ENCODE results near the gene HDGF. TPM values are rescaled to one million over a fixed set of nuclear protein-coding genes. Genes with fewer than 3 reads are reported as not detected.

Gene HDGF
- 323 TPM for polyA plus RNA-seq (2013, experiment 1 of 2; ENCODE audit: insufficient read length)
- polyA plus RNA-seq (2013, experiment 2 of 2; ENCODE audit: insufficient read length): 236 TPM

- no peak for DNase-seq
Measured at GRCh38 chr1:156751451-156751756, at the start of gene HDGF. TSS of gene HDGF (minus strand) at chr1:156751675. CDS start at chr1:156751429, 246 bp downstream.

GRCh38 chr1:156797212-156797871 lies 45.9 kb upstream of the HDGF start:
- DNase-seq: peak; percentile 51

GRCh38 chr1:156796340-156797097 lies 45.0 kb upstream of the HDGF start:
- no peak for DNase-seq

- no peak for DNase-seq
Measured at GRCh38 chr1:156795787-156796186, 44.3 kb upstream of the HDGF start.

- no peak for DNase-seq
Measured at GRCh38 chr1:156795374-156795733, 43.9 kb upstream of the HDGF start.

- no peak for DNase-seq
Measured at GRCh38 chr1:156794506-156795373, 43.3 kb upstream of the HDGF start.

GRCh38 chr1:156789621-156790318 lies 38.3 kb upstream of the HDGF start:
- DNase-seq: no peak

GRCh38 chr1:156788136-156788535 lies 36.7 kb upstream of the HDGF start:
- no peak for DNase-seq

GRCh38 chr1:156786640-156787039 lies 35.2 kb upstream of the HDGF start:
- no peak for DNase-seq

GRCh38 chr1:156785458-156785857 lies 34.0 kb upstream of the HDGF start:
- DNase-seq: no peak

GRCh38 chr1:156781585-156782186 lies 30.2 kb upstream of the HDGF start:
- DNase-seq: peak; percentile 36

GRCh38 chr1:156777573-156777972 lies 26.1 kb upstream of the HDGF start:
- DNase-seq: no peak

GRCh38 chr1:156776942-156777341 lies 25.5 kb upstream of the HDGF start:
- DNase-seq: no peak

- no peak for DNase-seq
Measured at GRCh38 chr1:156775799-156776198, 24.3 kb upstream of the HDGF start.

GRCh38 chr1:156773607-156774006 lies 22.1 kb upstream of the HDGF start:
- DNase-seq: no peak

- DNase-seq: no peak
Measured at GRCh38 chr1:156772728-156773497, 21.4 kb upstream of the HDGF start.

- no peak for DNase-seq
Measured at GRCh38 chr1:156772222-156772621, 20.7 kb upstream of the HDGF start.

GRCh38 chr1:156768610-156769295 lies 17.3 kb upstream of the HDGF start:
- DNase-seq: no peak

- DNase-seq: peak; percentile 11
Measured at GRCh38 chr1:156767879-156768604, 16.6 kb upstream of the HDGF start.
